Measurements from ENCODE around the gene PILRB.

PILRB gene

GRCh38 chr7:100411101-100411500 lies 53.2 kb downstream of the PILRB start:
- no peak for DNase-seq

DNA sequence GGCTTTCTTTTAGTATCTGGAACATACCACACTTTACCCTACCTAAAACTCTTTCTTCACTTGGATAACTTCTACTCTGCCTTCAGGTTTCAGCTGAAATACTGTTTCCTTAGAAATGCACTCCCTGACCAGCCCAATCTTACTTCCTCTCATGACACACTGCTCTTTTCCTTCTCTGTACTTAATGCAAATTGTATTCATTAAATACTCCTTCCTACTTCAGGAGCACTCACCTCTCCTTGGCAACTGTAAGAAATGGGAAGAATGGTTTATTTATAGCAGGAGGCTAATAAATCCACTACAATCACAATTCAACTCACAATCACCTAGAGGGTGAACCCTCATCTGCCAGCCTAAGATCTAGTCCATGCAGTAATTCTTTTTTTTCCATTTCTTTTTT lies 55.4 kb downstream of the PILRB start:
- DNase-seq: no peak

GRCh38 chr7:100413889-100414288 lies 56.0 kb downstream of the PILRB start:
- no peak for DNase-seq

- no peak for DNase-seq
Measured at GRCh38 chr7:100415448-100415847, 57.5 kb downstream of the PILRB start.
